NOMO-1 treated with dmso at 0.1 percent for 144 hours (cell line): Measurements from ENCODE around the gene USP34.
A peak's percentile ranks its signal among the peaks of the same experiment; 100 is the strongest.
"Not testable (repeated sequence)": the region's sequence is repeated elsewhere in the genome, so short reads cannot be mapped to it uniquely, and the experiment has no call there.

Experiments
- DNase-seq: peaks from one replicate; lab custom pipeline; 2025; ENCODE audit not compliant: unreplicated experiment; lab: John Stamatoyannopoulos, UW

Gene USP34

DNA sequence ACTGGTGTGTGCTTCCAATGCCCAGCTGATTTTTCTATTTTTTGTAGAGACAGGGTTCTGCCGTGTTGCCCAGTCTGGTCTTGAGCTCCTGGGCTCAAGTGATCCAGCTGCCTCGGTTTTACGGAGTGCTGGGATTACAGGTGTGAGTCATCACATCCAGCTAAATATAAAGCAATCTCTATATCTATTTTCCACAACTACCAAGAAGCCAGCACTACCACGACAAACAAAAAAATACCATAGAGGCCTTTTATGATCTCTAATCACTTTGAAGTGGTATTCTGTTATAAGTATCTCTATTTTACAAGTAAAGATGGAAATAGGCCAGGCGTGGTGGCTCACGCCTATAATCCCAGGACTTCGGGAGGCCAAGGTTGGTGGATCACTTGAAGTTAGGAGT lies 274.2 kb downstream of the USP34 start:
- no peak for DNase-seq

- DNase-seq: not testable (repeated sequence)
These were observed 276.2 kb downstream of the USP34 start for GRCh38 chr2:61194646-61195045.

- DNase-seq: no peak
These were observed 277.0 kb downstream of the USP34 start for GRCh38 chr2:61193670-61194561.

DNA sequence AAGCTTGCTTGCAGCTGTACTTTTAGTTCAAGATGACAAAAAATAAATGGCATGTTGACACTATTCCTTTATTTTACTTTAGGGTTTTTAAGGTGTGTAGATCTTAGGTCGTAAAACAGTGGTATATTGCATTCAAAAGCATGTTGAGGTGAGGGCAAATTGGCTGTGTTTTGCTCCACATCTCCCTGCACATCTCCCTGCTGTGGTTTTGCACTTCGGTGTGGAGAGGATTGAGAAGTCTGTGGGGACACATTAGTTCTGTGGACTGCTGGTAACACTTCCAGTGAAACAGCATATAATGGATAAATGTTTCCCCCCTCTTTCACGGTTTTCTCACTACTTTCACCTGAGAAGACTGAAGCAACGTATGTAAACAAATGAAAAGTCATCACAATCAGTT lies 283.8 kb downstream of the USP34 start:
- DNase-seq: no peak

DNA sequence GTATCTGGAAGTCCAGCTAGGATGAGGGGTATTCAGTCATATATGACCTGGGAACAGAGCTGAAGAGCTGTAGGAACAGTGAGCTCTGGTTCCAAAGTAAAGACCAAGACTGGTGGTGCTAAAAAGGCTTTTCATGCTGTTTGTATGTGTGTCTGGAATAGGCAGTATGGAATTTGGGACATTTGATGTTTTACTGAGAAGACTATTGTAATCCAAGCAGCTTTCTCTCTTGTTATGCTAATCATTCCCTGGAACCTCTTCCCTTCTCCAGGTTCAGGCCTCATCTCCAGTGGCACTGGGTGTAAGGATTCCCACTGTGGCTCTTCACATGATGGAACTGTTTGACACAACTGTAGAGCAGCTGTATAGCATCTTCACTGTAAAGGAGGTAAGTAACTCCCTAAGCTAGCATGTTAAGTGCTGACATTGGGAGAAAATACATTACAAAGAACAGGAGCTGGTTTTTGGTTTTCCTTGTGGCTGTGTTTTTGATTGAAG lies 285.6 kb downstream of the USP34 start:
- DNase-seq: no peak

DNA sequence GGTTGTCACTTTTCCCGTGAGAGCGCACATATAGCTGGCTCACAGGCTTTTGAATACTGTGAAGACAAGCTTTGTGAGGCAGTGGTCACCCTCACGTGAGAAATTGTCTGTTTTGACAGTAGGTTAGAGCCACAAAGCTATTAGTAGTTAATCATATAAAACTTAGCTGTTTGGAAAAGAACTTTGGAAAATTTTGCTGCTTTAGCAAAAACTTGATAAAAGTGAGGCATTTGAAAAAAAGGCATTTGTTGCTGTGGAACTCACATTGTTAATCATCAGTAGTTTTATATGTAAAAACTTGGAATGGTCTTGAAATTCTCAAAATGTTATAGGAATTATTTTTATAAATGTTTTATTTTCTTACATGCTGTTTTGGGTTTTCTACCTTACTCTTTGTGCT lies 286.6 kb downstream of the USP34 start:
- DNase-seq: no peak

DNA sequence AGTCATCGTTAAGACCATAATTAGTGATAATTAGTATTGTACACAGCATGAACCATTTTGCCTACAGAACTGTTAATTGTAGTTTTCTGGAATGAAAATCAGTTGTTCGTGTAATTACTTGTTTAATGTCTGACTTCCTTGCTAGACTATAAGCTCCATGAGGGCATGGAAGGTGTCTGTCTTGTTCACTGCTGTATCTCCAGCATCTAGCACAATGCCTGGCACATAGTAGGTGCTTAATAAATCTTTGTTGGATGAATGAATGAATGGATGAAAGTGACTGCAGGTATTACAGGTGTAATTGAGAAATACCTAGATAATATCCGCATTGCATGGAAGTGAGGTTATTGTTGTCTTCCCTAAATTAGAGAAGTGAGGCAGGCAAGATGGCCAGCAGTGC lies 287.1 kb downstream of the USP34 start:
- DNase-seq: no peak

- DNase-seq: no peak
These were observed 288.9 kb downstream of the USP34 start for GRCh38 chr2:61182059-61182383.

- DNase-seq: no peak
These were observed 289.4 kb downstream of the USP34 start for GRCh38 chr2:61181382-61182058.

DNA sequence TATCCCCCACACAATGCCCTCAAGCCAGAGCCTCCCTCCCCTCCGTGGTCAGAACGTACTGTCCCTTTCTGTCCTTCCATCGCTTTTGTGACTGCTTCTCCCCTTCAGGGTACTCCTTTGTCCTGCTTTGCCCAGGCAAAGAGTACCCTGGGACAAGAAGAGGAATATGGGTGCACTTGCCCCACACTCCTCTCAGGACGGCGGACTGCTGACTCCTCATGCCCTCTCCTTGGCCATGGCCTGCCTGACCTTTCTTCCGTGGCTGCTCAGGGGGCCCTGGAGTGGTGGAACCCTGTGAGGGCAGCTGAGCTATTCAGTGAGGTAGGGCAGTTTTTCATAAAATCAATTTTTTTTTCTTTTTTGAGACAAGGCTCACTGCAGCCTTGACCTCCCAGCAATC lies 290.2 kb downstream of the USP34 start:
- no peak for DNase-seq

GRCh38 chr2:61179701-61180639 lies 290.9 kb downstream of the USP34 start:
- no peak for DNase-seq

- DNase-seq: no peak
These were observed 292.0 kb downstream of the USP34 start for GRCh38 chr2:61178603-61179545.

DNA sequence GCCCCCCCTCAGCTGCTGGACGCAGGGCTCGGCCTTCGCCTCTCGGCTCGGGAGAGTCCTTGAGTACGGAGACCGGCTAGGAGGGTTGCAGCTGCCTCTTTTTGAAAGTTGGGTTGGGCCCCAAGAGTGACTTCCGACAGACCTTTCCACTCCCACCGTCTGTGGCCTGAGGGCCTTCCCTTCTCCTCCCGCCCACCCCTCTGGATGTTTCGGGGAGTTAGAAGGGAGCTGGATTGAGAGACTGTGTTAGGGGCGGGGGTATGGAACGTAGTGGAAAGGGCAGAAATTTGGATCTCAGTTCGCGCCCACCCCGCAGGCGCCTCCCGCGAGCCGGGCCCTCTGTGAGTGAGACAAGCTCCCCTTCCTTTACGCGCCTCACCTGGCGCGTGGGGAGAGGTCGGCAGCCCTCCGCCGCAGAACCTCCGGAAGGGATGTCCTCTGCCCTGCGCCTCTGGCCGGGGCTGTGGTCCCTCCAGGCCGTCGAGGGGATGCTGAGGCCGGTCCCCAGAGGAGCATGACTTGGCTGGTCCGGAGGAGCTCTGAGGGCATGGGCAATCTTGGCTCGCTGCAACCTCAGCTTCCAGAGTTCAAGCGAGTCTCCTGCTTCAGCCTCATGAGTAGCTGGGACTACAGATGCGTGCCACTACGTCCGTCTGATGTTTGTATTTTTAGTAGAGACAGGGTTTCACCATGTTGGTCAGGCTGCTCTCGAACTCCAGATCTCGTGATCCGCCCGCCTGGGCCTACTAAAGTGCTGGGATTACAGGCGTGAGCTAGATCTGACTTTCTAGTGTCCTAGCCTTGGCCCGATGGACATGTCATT lies 292.9 kb downstream of the USP34 start:
- DNase-seq: no peak

GRCh38 chr2:61176755-61177726 lies 293.8 kb downstream of the USP34 start:
- DNase-seq: peak; percentile 80

DNA sequence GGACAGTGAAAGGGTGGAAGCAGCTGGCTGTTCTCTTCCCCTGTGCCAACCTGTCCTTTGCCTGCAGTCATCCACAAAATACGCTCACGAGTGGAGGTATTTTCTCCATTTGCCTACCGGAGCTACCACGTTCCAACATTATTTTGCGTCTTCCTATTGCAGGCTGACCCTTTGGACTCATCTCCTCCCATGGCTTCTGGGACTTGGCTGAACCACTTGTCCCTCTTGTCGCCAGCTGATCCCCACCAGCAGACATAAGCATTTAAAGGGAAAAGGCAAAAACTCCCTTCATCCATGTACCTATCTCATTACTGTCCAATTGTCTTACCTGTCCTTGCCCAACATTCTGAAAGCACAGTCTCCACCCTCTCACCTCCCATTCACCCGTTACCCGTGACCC lies 295.9 kb downstream of the USP34 start:
- no peak for DNase-seq

DNA sequence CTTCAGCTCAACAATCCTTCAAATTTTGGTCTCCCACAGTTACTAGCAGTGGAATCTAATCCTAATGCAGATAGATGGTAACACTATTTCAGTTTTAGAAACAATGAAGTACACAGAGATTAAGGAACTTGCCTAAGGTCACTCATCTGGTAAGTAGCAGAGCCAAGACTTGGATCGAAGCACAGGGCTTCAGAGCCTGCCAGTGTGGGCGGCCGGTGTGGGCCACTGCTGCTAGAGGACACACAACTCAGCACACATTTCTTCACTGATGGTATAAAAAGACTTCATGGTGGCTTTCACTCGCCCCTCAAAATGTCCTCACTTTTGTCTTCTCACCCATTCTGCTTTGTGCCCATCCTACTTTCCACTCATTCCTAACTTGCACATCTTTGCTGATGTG lies 297.8 kb downstream of the USP34 start:
- no peak for DNase-seq

DNA sequence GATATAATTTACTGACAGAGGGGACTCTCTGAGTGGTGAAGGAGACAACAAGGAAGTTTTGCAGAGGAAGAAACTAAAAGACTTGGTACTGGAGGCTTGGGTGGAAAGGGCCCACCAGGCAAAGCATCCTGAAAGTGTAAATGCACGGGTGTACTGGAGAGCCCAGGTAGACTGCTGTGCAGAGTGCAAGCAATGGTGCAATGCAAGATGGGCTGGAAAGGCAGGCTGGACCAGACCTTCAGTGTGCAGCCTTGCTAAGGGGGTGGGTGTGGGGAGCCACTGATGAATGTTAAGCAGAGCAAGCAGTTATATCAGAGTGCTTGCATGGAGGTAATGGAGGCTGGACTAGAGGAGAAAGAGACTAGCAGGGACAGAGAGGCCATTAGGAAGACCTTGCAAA lies 298.2 kb downstream of the USP34 start:
- DNase-seq: no peak

GRCh38 chr2:61167579-61167978 lies 303.3 kb downstream of the USP34 start:
- DNase-seq: no peak
